K562 (cell line): ENCODE measurements around the gene ZNF839. TPM values are rescaled to one million over a fixed set of nuclear protein-coding genes. Genes with fewer than 3 reads are reported as not detected.

Experiments
- ATAC-seq: fragments of 200-7000 bp; cut with Tn5 transposase; 3 replicates; pipeline ENCODE4 v1.9.1; 2020; ENCODE audit warnings: moderate library complexity
- BruUV-seq: library from RNA; stranded (reverse); fragments of 400-500 nt; replicated peaks from 2 replicates; lab custom pipeline; 2021; lab: Mats Ljungman, UMichigan
- CTCF ChIA-PET: fragments of 300-600 bp; formaldehyde crosslinking; extraction: SDS; loops from one replicate; lab custom pipeline; 2021; ENCODE audit warnings: low intra/inter-chr PET ratio; lab: Yijun Ruan, JAX
- POLR2A ChIA-PET: fragments of 300-600, 350-650 bp; sonication (Branson Sonifier 250); formaldehyde crosslinking; extraction: SDS; loops from one replicate; lab custom pipeline; 2021; ENCODE audit warnings: antibody characterized with exemption, inconsistent platforms; lab: Yijun Ruan, JAX
- DNase-seq, 4 experiments: peaks; one replicate each; pipeline versions ENCODE4 v3.0.0 to v3.0.0-alpha.2; 2011 to 2018; ENCODE audit warnings: low spot score in 3 of 4, mixed read lengths in 3 of 4; ENCODE audit errors: extremely low read depth in 1 of 4
- FAIRE-seq: peaks from 2 replicates; lab custom pipeline; 2011; peaks lifted over from hg19 to GRCh38; lab: Jason Lieb, UNC
- H2AFZ ChIP-seq: 2 replicates; pipeline ENCODE4 v1.6.0; 2011; ENCODE audit warnings: low read depth, low read length, control low read depth, inconsistent platforms
- H3K27ac ChIP-seq: fragments of 200-600 bp; 3 replicates; pipeline ENCODE4 v1.8.0; 2011; ENCODE audit warnings: low read depth, mild to moderate bottlenecking, control low read depth, inconsistent platforms, low read length, moderate library complexity, mixed read lengths; ENCODE audit errors: extremely low read depth
- H3K27me3 ChIP-seq, 2 experiments: fragments of 300-600 bp in 1 of 2; 2 replicates in 1 of 2; 3 replicates in 1 of 2; pipeline versions ENCODE4 v1.6.0 to v1.8.0; 2011; ENCODE audit warnings: inconsistent platforms in 2 of 2, low read length in 2 of 2, mild to moderate bottlenecking in 1 of 2, mixed read lengths in 1 of 2, moderate library complexity in 1 of 2; ENCODE audit not compliant: control insufficient read depth in 2 of 2, insufficient read depth in 2 of 2
- H3K36me3 ChIP-seq: fragments of 300-600 bp; 3 replicates; pipeline ENCODE4 v1.8.0; 2011; ENCODE audit warnings: mild to moderate bottlenecking, low read length, inconsistent platforms; ENCODE audit not compliant: control insufficient read depth, insufficient read depth
- H3K4me1 ChIP-seq, 2 experiments: fragments of 200-600 bp in 1 of 2; replicated peaks in 1 of 2; 2 replicates in 1 of 2; 3 replicates in 1 of 2; pipeline versions ENCODE4 v1.5.1 to v1.8.0; 2011; ENCODE audit warnings: inconsistent platforms in 2 of 2, low read length in 2 of 2, mild to moderate bottlenecking in 1 of 2, mixed read lengths in 1 of 2, moderate library complexity in 1 of 2; ENCODE audit not compliant: control insufficient read depth in 2 of 2, insufficient read depth in 2 of 2
- H3K4me2 ChIP-seq: 2 replicates; pipeline ENCODE4 v1.6.1; 2011; ENCODE audit warnings: low read length, control low read depth, inconsistent platforms, mixed read lengths; ENCODE audit not compliant: insufficient read depth
- H3K4me3 ChIP-seq: fragments of 200-600 bp; sonication (generic), shearing (Covaris generic); 2 replicates; pipeline ENCODE4 v1.5.1; 2016; ENCODE audit warnings: control low read depth, inconsistent platforms
- H3K79me2 ChIP-seq: fragments of 200-600 bp; 3 replicates; pipeline ENCODE4 v1.8.0; 2011; ENCODE audit warnings: low read length, inconsistent platforms; ENCODE audit not compliant: control insufficient read depth, insufficient read depth
- H3K9ac ChIP-seq, 2 experiments: 2 replicates each; pipeline versions ENCODE4 v1.6.0 to v1.6.1; 2011; ENCODE audit warnings: low read depth in 2 of 2, low read length in 2 of 2, control low read depth in 1 of 2, inconsistent platforms in 1 of 2, mild to moderate bottlenecking in 1 of 2, mixed read lengths in 1 of 2; ENCODE audit not compliant: insufficient read depth in 1 of 2
- H3K9me1 ChIP-seq: one replicate; pipeline ENCODE4 v1.6.0; 2011; ENCODE audit warnings: inconsistent platforms, mild to moderate bottlenecking, low read length, moderate library complexity; ENCODE audit not compliant: control insufficient read depth, insufficient read depth
- H3K9me3 ChIP-seq: replicated peaks from 2 replicates; pipeline ENCODE4 v1.5.1; 2011; ENCODE audit warnings: low read depth, low read length, inconsistent platforms; ENCODE audit not compliant: control insufficient read depth, insufficient read depth
- H4K20me1 ChIP-seq: replicated peaks from 2 replicates; pipeline ENCODE4 v1.6.1; 2011; ENCODE audit warnings: low read length, inconsistent platforms, mixed read lengths; ENCODE audit not compliant: control insufficient read depth, insufficient read depth
- FOXK1 ChIP-seq: sonication (generic); formaldehyde crosslinking; IDR thresholded peaks from 2 replicates; pipeline ENCODE4 v1.8.0; 2022; ENCODE audit warnings: missing genetic modification reagents, mild to moderate bottlenecking, borderline replicate concordance
- GTF2E2 ChIP-seq: fragments of 200-800 bp; sonication (Bioruptor generic); IDR thresholded peaks from 2 replicates; pipeline ENCODE4 v1.6.1; 2016; ENCODE audit warnings: missing genetic modification characterization, missing compliant biosample characterization
- HDGF ChIP-seq: fragments of 450-650 bp; IDR thresholded peaks from 2 replicates; pipeline ENCODE4 v1.6.1; 2016
- IRF2 ChIP-seq: sonication (generic); formaldehyde crosslinking; IDR thresholded peaks from 2 replicates; pipeline ENCODE4 v1.8.1; 2022; ENCODE audit warnings: mild to moderate bottlenecking, missing genetic modification reagents
- NKRF ChIP-seq: fragments of 450-650 bp; IDR thresholded peaks from 2 replicates; pipeline ENCODE4 v1.6.1; 2016; ENCODE audit warnings: borderline replicate concordance
- NR2C1 ChIP-seq, 2 experiments: fragments of 450-650 bp; IDR thresholded peaks; 2 replicates each; pipeline ENCODE4 v1.6.1; 2017; ENCODE audit warnings: mild to moderate bottlenecking in 2 of 2, antibody characterized with exemption in 1 of 2, inconsistent platforms in 1 of 2, missing compliant biosample characterization in 1 of 2, missing genetic modification characterization in 1 of 2
- NR4A1 ChIP-seq, 2 experiments: fragments of 250-450 bp in 1 of 2; fragments of 450-650 bp in 1 of 2; sonication (Bioruptor Pico) in 1 of 2; IDR thresholded peaks; 2 replicates each; pipeline versions ENCODE4 v1.4.0 to v1.6.1; 2016 to 2020; ENCODE audit warnings: mild to moderate bottlenecking in 2 of 2, missing compliant biosample characterization in 1 of 2, missing genetic modification characterization in 1 of 2, moderate library complexity in 1 of 2
- PKNOX1 ChIP-seq: fragments of 450-650 bp; IDR thresholded peaks from 2 replicates; pipeline ENCODE4 v1.6.1; 2016
- SIN3A ChIP-seq, 2 experiments: fragments of 150-350 bp in 1 of 2; IDR thresholded peaks; 2 replicates each; pipeline ENCODE4 v1.6.1; 2011 to 2016; ENCODE audit warnings: borderline replicate concordance in 2 of 2, low read depth in 2 of 2, low read length in 2 of 2, mild to moderate bottlenecking in 2 of 2, moderate library complexity in 2 of 2; ENCODE audit not compliant: control insufficient read depth in 1 of 2
- SREBF2 ChIP-seq: sonication (generic); formaldehyde crosslinking; IDR thresholded peaks from 2 replicates; pipeline ENCODE4 v1.4.0; 2020; ENCODE audit warnings: mild to moderate bottlenecking, missing genetic modification reagents
- SRSF3 ChIP-seq: fragments of 200-400 bp; formaldehyde crosslinking; IDR thresholded peaks from 2 replicates; pipeline ENCODE4 v1.6.1; 2016; ENCODE audit warnings: mild to moderate bottlenecking, low read length, moderate library complexity; ENCODE audit not compliant: insufficient read depth
- THRB ChIP-seq: fragments of 450-650 bp; formaldehyde crosslinking; conservative IDR thresholded peaks from 2 replicates; pipeline ENCODE4 v1.4.0; 2022; ENCODE audit warnings: mild to moderate bottlenecking, missing genetic modification characterization
- ZNF3 ChIP-seq: fragments of 250-450 bp; sonication (Bioruptor Pico); IDR thresholded peaks from 2 replicates; pipeline ENCODE4 v1.5.0; 2021; ENCODE audit warnings: mild to moderate bottlenecking, moderate library complexity
- ZNF507 ChIP-seq: conservative IDR thresholded peaks from 2 replicates; pipeline ENCODE4 v1.6.1; 2017; ENCODE audit warnings: missing genetic modification characterization, missing compliant biosample characterization
- WGBS: fragments of 100-300 bp; shearing (Covaris generic); methylation state at CpG from one replicate; pipeline ENCODE4 v1.1.6; 2016; ENCODE audit warnings: low coverage, mixed read lengths; ENCODE audit not compliant: insufficient coverage; ENCODE audit errors: missing lambda C conversion rate; 5-methylcytosine and 5-hydroxymethylcytosine counted together
- in situ Hi-C: fragments of 300-500 bp; cut with MboI; formaldehyde crosslinking; loops from 4 replicates; pipeline ENCODE4 v1.15.0; 2018; ENCODE audit warnings: inconsistent platforms, mixed read lengths
- intact Hi-C: fragments of 100-400 bp; cut with micrococcal nuclease; formaldehyde crosslinking; loops from 2 replicates; pipeline ENCODE4 v1.14.2; 2022
- polyA plus RNA-seq, 8 experiments: library from polyadenylated mRNA; depleted of rRNA in 4 of 8; stranded (reverse) in 5 of 8; unstranded in 3 of 8; fragments of >200 nt; fragmentation: Nextera tagmentation in 2 of 8; fragmentation: Illumina TruSeq in 1 of 8; extraction: Ambion mirVana in 2 of 8; extraction: Trizol in 1 of 8; gene quantifications; 2 replicates each; pipeline versions ENCODE4 v1.2.1 to v1.2.3, GENCODE V29; 2011 to 2014; ENCODE audit warnings: inconsistent platforms in 1 of 8, missing spikeins in 1 of 8
- total RNA-seq, 7 experiments: library from RNA; depleted of rRNA in 6 of 7; stranded (reverse); fragments of >200 nt in 6 of 7; fragmentation: Illumina TruSeq in 2 of 7; extraction: Trizol in 2 of 7; gene quantifications; 2 replicates each; pipeline versions ENCODE4 v1.2.1 to v1.2.3, GENCODE V29; 2011 to 2021; ENCODE audit warnings: low replicate concordance in 1 of 7

ZNF839 gene
- total and polyA plus RNA-seq, 9 of the 15 experiments (the other 6 are each of a cell fraction or from before 2014, with no cell fraction given) = 0.42 to 8.4 (median 5.7) TPM

GRCh38 chr14:102295270-102295669 lies 24.3 kb upstream of the ZNF839 start (continued):
- TF ChIP-seq PKNOX1 (0 out of 2 replicates have a peak, but pooled peaks have one; percentile 17), SRSF3 (no peak)
- TF ChIP-seq, all 486 proteins: peak for 3

- Histone ChIP-seq H3K9me3 (no peaks in the 10 kb centered on the region), H2AFZ (no peak overlapping the region), H3K9me1 (no peaks in the 10 kb centered on the region), H3K36me3 (no peaks in the 10 kb centered on the region), H3K4me3 (no peak overlapping the region), H3K4me2 (no peak overlapping the region), H4K20me1 (no peaks in the 10 kb centered on the region), H3K27me3 (no peaks in the 10 kb centered on the region), H3K4me1 (no peaks in the 10 kb centered on the region), H3K27ac (no peak overlapping the region), H3K9ac (no peak overlapping the region), H3K79me2 (no peaks in the 10 kb centered on the region)
- BruUV-seq = no TSS peak
- POLR2A ChIA-PET = no interaction called here
- WGBS = 81% methylated on average over 10 of the region's 33 CpGs
- intact Hi-C loops (no loop called here), in situ Hi-C loops (no loop called here)
- DNase-seq = no peak
- CTCF ChIA-PET = no interaction called here
- no peak for ATAC-seq
- FAIRE-seq = no peak
- TF ChIP-seq IRF2 (CRISPR knock-in tag) (no peak), NR2C1 (IDR thresholded peaks at IDR 0.05) (no peak), NR2C1 (tag; IDR thresholded peaks at IDR 0.05) (no peak), SREBF2 (no peak), HDGF (no peak), GTF2E2 (tag) (no peak), SIN3A (IDR thresholded peaks at IDR 0.05; ENCODE audit: borderline replicate concordance in 2 of 2, control insufficient read depth in 1 of 2, low read depth in 2 of 2, low read length in 2 of 2) (no peak), ZNF507 (tag) (no peak), FOXK1 (CRISPR knock-in tag) (no peak), NKRF (no peak), THRB (CRISPR knock-in tag) (no peak), NR4A1 (CRISPR knock-in tag; IDR thresholded peaks at IDR 0.05) (no peak), NR4A1 (tag; IDR thresholded peaks at IDR 0.05) (no peak), ZNF3 (CRISPR knock-in tag) (no peak)
These were observed 21.9 kb upstream of the ZNF839 start for GRCh38 chr14:102297436-102298170.
